ENCODE data around the gene ESRRB.

ESRRB gene

GRCh38 chr14:76541594-76542219 lies 165.8 kb downstream of the ESRRB start:
- no peak for DNase-seq (ENCODE audit: low read depth in 2 of 2)

GRCh38 chr14:76546426-76547221 lies 170.7 kb downstream of the ESRRB start:
- no peak for DNase-seq (ENCODE audit: low read depth in 2 of 2)

GRCh38 chr14:76547831-76548230 lies 171.9 kb downstream of the ESRRB start:
- DNase-seq (ENCODE audit: low read depth in 2 of 2) = no peak

GRCh38 chr14:76550534-76550933 lies 174.6 kb downstream of the ESRRB start:
- DNase-seq (ENCODE audit: low read depth in 2 of 2) = no peak

GRCh38 chr14:76551116-76551515 lies 175.2 kb downstream of the ESRRB start:
- no peak for DNase-seq (ENCODE audit: low read depth in 2 of 2)
